22Rv1 (cell line): ENCODE data around the gene CETN3.
A peak's percentile ranks its signal among the peaks of the same experiment; 100 is the strongest.

Experiments used
- H3K27ac ChIP-seq: fragments of 450-650 bp; 2 replicates; pipeline ENCODE4 v1.5.1; 2017
- CTCF ChIP-seq: fragments of 450-650 bp; IDR thresholded peaks from 2 replicates; pipeline ENCODE4 v1.5.1; 2017; ENCODE audit warnings: mild to moderate bottlenecking
- ZFX ChIP-seq: fragments of 450-650 bp; IDR thresholded peaks from 2 replicates; pipeline ENCODE4 v1.6.1; 2017; ENCODE audit warnings: antibody characterized with exemption, borderline replicate concordance

The CETN3 gene

GRCh38 chr5:90398726-90399125 is 10.8 kb downstream of the CETN3 start:
- TF ChIP-seq CTCF (no peak), ZFX (no peak)
- H3K27ac ChIP-seq: no peak overlapping the region

GRCh38 chr5:90395005-90395404 is 14.6 kb downstream of the CETN3 start:
- no peak overlapping the region for H3K27ac ChIP-seq
- TF ChIP-seq CTCF: no peak
- no peak for TF ChIP-seq ZFX

- no peak overlapping the region for H3K27ac ChIP-seq
- no peak for TF ChIP-seq ZFX
- TF ChIP-seq CTCF: no peak
These were observed 18.6 kb downstream of the CETN3 start for GRCh38 chr5:90390928-90391327.

- H3K27ac ChIP-seq: no peak overlapping the region
- no peak for TF ChIP-seq ZFX
- TF ChIP-seq CTCF: no peak
These were observed 19.2 kb downstream of the CETN3 start for GRCh38 chr5:90390326-90390725.

- no peak overlapping the region for H3K27ac ChIP-seq
- TF ChIP-seq CTCF (no peak), ZFX (no peak)
These were observed 22.0 kb downstream of the CETN3 start for GRCh38 chr5:90387508-90387907.

GRCh38 chr5:90386099-90386710 is 23.4 kb downstream of the CETN3 start:
- TF ChIP-seq ZFX: no peak
- peak; percentile 80 for TF ChIP-seq CTCF
- H3K27ac ChIP-seq: no peak overlapping the region

GRCh38 chr5:90384389-90384788 is 25.2 kb downstream of the CETN3 start:
- H3K27ac ChIP-seq: no peak overlapping the region
- TF ChIP-seq ZFX: no peak
- TF ChIP-seq CTCF: no peak
